CD8-positive, alpha-beta memory T cell (primary cell): Measurements from ENCODE around the gene KCNJ6. TPM values are rescaled to one million over a fixed set of nuclear protein-coding genes. Genes with fewer than 3 reads are reported as not detected.
"Not testable (repeated sequence)": the region's sequence is repeated elsewhere in the genome, so short reads cannot be mapped to it uniquely, and the experiment has no call there.

Experiments used
- CTCF ChIA-PET: fragments of 350-600 bp; sonication (Branson Sonifier 250); formaldehyde crosslinking; loops from one replicate; lab custom pipeline; 2021; ENCODE audit warnings: antibody characterized with exemption; lab: Charles Lee
- POLR2A ChIA-PET: fragments of 350-600 bp; sonication (Branson Sonifier 250); formaldehyde crosslinking; loops from one replicate; lab custom pipeline; 2021; ENCODE audit warnings: antibody characterized with exemption; lab: Charles Lee
- DNase-seq, 5 donors: peaks; one replicate each; pipeline versions ENCODE4 v3.0.0 to v3.0.0-alpha.2; 2020 to 2022; ENCODE audit warnings: mixed read lengths in 1 of 5
- H3K27ac ChIP-seq: one replicate; pipeline ENCODE4 v1.7.0; 2013; ENCODE audit warnings: low read depth, mild to moderate bottlenecking, low read length, moderate library complexity
- H3K27me3 ChIP-seq: 2 replicates; pipeline ENCODE4 v1.7.0; 2013; ENCODE audit warnings: low read length, mild to moderate bottlenecking; ENCODE audit not compliant: insufficient read depth, poor library complexity, severe bottlenecking
- H3K36me3 ChIP-seq: 2 replicates; pipeline ENCODE4 v1.7.0; 2013; ENCODE audit warnings: mild to moderate bottlenecking, low read length, moderate library complexity; ENCODE audit not compliant: insufficient read depth
- H3K4me1 ChIP-seq: 2 replicates; pipeline ENCODE4 v1.7.0; 2013; ENCODE audit warnings: mild to moderate bottlenecking, low read length, moderate library complexity; ENCODE audit not compliant: insufficient read depth
- H3K4me3 ChIP-seq: 2 replicates; pipeline ENCODE4 v1.7.0; 2013; ENCODE audit warnings: mild to moderate bottlenecking, low read length
- H3K9me3 ChIP-seq: 2 replicates; pipeline ENCODE4 v1.7.0; 2013; ENCODE audit warnings: mild to moderate bottlenecking, low read length
- H3K27ac Mint-ChIP-seq, 8 donors: one replicate each; pipeline ENCODE4 v1.8.0; 2020 to 2021; ENCODE audit warnings: mixed read lengths in 8 of 8, mild to moderate bottlenecking in 6 of 8, inconsistent platforms in 3 of 8, moderate library complexity in 3 of 8
- H3K27me3 Mint-ChIP-seq, 2 donors: one replicate each; pipeline ENCODE4 v1.8.0; 2020 to 2021; ENCODE audit warnings: mixed read lengths in 2 of 2, mild to moderate bottlenecking in 1 of 2, moderate library complexity in 1 of 2
- H3K36me3 Mint-ChIP-seq, 3 donors: one replicate each; pipeline ENCODE4 v1.8.0; 2020 to 2021; ENCODE audit warnings: mixed read lengths in 3 of 3, inconsistent platforms in 1 of 3, mild to moderate bottlenecking in 1 of 3
- H3K4me1 Mint-ChIP-seq, 3 donors: one replicate each; pipeline ENCODE4 v1.8.0; 2020 to 2021; ENCODE audit warnings: mixed read lengths in 3 of 3, inconsistent platforms in 1 of 3, mild to moderate bottlenecking in 1 of 3
- H3K4me3 Mint-ChIP-seq, 7 donors: one replicate each; pipeline ENCODE4 v1.8.0; 2020 to 2021; ENCODE audit warnings: mixed read lengths in 7 of 7, mild to moderate bottlenecking in 6 of 7, moderate library complexity in 4 of 7, inconsistent platforms in 2 of 7
- H3K9me3 Mint-ChIP-seq, 5 donors: one replicate each; pipeline ENCODE4 v1.8.0; 2020 to 2022; ENCODE audit warnings: mixed read lengths in 5 of 5, mild to moderate bottlenecking in 3 of 5, moderate library complexity in 2 of 5, inconsistent platforms in 1 of 5
- polyA plus RNA-seq: library from polyadenylated mRNA; unstranded; fragments of 300-500 nt; fragmentation: Illumina TruSeq; gene quantifications from one replicate; pipeline ENCODE4 v1.2.3, GENCODE V29; 2021
- total RNA-seq, 2 experiments: library from RNA; stranded (reverse); gene quantifications; one replicate each; pipeline ENCODE4 v1.2.3, GENCODE V29; 2021

The KCNJ6 gene
- total and polyA plus RNA-seq, 3 experiments from 2014 or later: not detected

GRCh38 chr21:37717534-37717933 lies 198.7 kb downstream of the KCNJ6 start:
- no peak overlapping the region for H3K27ac ChIP-seq
- Mint-ChIP-seq H3K4me1 (no peaks in the 10 kb centered on the region), H3K9me3 (peaks cover 0 to 2% (median 0%) of the 10 kb centered on the region in 5 donors), H3K4me3 (no peak overlapping the region), H3K27me3 (peaks cover 24 to 44% of the 10 kb centered on the region in 2 donors), H3K36me3 (peaks cover 0 to 4% (median 0%) of the 10 kb centered on the region in 3 donors), H3K27ac (no peak overlapping the region)
- no peak overlapping the region for H3K4me3 ChIP-seq
- no peaks in the 10 kb centered on the region for H3K36me3 ChIP-seq
- DNase-seq: no peak
- peaks cover 5% of the 10 kb centered on the region for H3K27me3 ChIP-seq
- ChIA-PET CTCF (no interaction called here), POLR2A (no interaction called here)
- H3K4me1 ChIP-seq: no peaks in the 10 kb centered on the region
- H3K9me3 ChIP-seq: no peaks in the 10 kb centered on the region

- H3K9me3 Mint-ChIP-seq, POLR2A ChIA-PET, DNase-seq, H3K4me3 ChIP-seq, H3K27me3 ChIP-seq, H3K27ac Mint-ChIP-seq, H3K4me3 Mint-ChIP-seq, H3K36me3 Mint-ChIP-seq, H3K4me1 ChIP-seq, CTCF ChIA-PET, H3K4me1 Mint-ChIP-seq, H3K36me3 ChIP-seq, H3K27ac ChIP-seq, H3K9me3 ChIP-seq: not testable (repeated sequence)
- H3K27me3 Mint-ChIP-seq: peaks cover 12 to 46% of the 10 kb centered on the region in 2 donors
Observed at GRCh38 chr21:37712569-37712934, 203.7 kb downstream of the KCNJ6 start.

- no peak overlapping the region for H3K27ac ChIP-seq
- no peaks in the 10 kb centered on the region for H3K4me1 ChIP-seq
- no peaks in the 10 kb centered on the region for H3K36me3 ChIP-seq
- Mint-ChIP-seq H3K36me3 (no peaks in the 10 kb centered on the region), H3K4me3 (no peak overlapping the region), H3K4me1 (no peaks in the 10 kb centered on the region), H3K27ac (no peak overlapping the region), H3K27me3 (peaks cover 8 to 41% of the 10 kb centered on the region in 2 donors), H3K9me3 (peaks cover 0 to 1% (median 0%) of the 10 kb centered on the region in 5 donors)
- H3K27me3 ChIP-seq: no peaks in the 10 kb centered on the region
- POLR2A ChIA-PET: no interaction called here
- no peak for DNase-seq
- no peaks in the 10 kb centered on the region for H3K9me3 ChIP-seq
- no peak overlapping the region for H3K4me3 ChIP-seq
- CTCF ChIA-PET: interaction anchor here (0.7 to 1.1 kb wide), 2 partner anchors 10 to 787 kb away, joined by 3 to 4 read pairs; no protein-coding TSS in a partner anchor
Observed at GRCh38 chr21:37711836-37712568, 204.3 kb downstream of the KCNJ6 start.

- Histone ChIP-seq H3K4me3 (no peak overlapping the region), H3K4me1 (no peaks in the 10 kb centered on the region), H3K9me3 (no peaks in the 10 kb centered on the region), H3K27me3 (no peaks in the 10 kb centered on the region), H3K27ac (no peak overlapping the region), H3K36me3 (no peaks in the 10 kb centered on the region)
- Mint-ChIP-seq H3K36me3 (no peaks in the 10 kb centered on the region), H3K27me3 (peaks cover 8 to 34% of the 10 kb centered on the region in 2 donors), H3K4me1 (no peaks in the 10 kb centered on the region), H3K27ac (no peak overlapping the region), H3K4me3 (no peak overlapping the region), H3K9me3 (no peaks in the 10 kb centered on the region)
- DNase-seq: no peak
- CTCF ChIA-PET: interaction anchor here (0.7 to 1.1 kb wide), 2 partner anchors 11 to 787 kb away, joined by 3 to 4 read pairs; no protein-coding TSS in a partner anchor
- POLR2A ChIA-PET: no interaction called here
Observed at GRCh38 chr21:37711286-37711829, 204.9 kb downstream of the KCNJ6 start.

GRCh38 chr21:37710546-37711285 lies 205.5 kb downstream of the KCNJ6 start:
- no peaks in the 10 kb centered on the region for H3K36me3 ChIP-seq
- Mint-ChIP-seq H3K4me1 (no peaks in the 10 kb centered on the region), H3K27me3 (peaks cover 8 to 32% of the 10 kb centered on the region in 2 donors), H3K36me3 (no peaks in the 10 kb centered on the region), H3K27ac (no peak overlapping the region), H3K9me3 (no peaks in the 10 kb centered on the region), H3K4me3 (no peak overlapping the region)
- POLR2A ChIA-PET: no interaction called here
- CTCF ChIA-PET: interaction anchor here (1.1 kb wide), 1 partner anchor 12 kb away, joined by 4 read pairs; no protein-coding TSS in a partner anchor
- no peaks in the 10 kb centered on the region for H3K9me3 ChIP-seq
- no peak overlapping the region for H3K27ac ChIP-seq
- no peaks in the 10 kb centered on the region for H3K4me1 ChIP-seq
- H3K4me3 ChIP-seq: no peak overlapping the region
- DNase-seq: no peak
- H3K27me3 ChIP-seq: no peaks in the 10 kb centered on the region

- Mint-ChIP-seq H3K36me3 (no peaks in the 10 kb centered on the region), H3K9me3 (peaks cover 0 to 2% (median 0%) of the 10 kb centered on the region in 5 donors)
- POLR2A ChIA-PET: no interaction called here
Observed at GRCh38 chr21:37704751-37705150, 211.5 kb downstream of the KCNJ6 start.

GRCh38 chr21:37702241-37702640 lies 214.0 kb downstream of the KCNJ6 start:
- no peak overlapping the region for H3K4me3 Mint-ChIP-seq
- ChIA-PET POLR2A (no interaction called here), CTCF (no interaction called here)
- Histone ChIP-seq H3K36me3 (no peaks in the 10 kb centered on the region), H3K4me3 (no peak overlapping the region), H3K27me3 (no peaks in the 10 kb centered on the region), H3K9me3 (no peaks in the 10 kb centered on the region), H3K4me1 (no peaks in the 10 kb centered on the region), H3K27ac (no peak overlapping the region)
- no peaks in the 10 kb centered on the region for H3K4me1 Mint-ChIP-seq
- peaks cover 4 to 10% of the 10 kb centered on the region in 2 donors for H3K27me3 Mint-ChIP-seq
- peaks cover 0 to 2% (median 0%) of the 10 kb centered on the region in 5 donors for H3K9me3 Mint-ChIP-seq
- H3K36me3 Mint-ChIP-seq: no peaks in the 10 kb centered on the region
- no peak for DNase-seq
- no peak overlapping the region for H3K27ac Mint-ChIP-seq

More at GRCh38 chr21:37704751-37705150, 211.5 kb downstream of the KCNJ6 start:
- Mint-ChIP-seq H3K4me3 (no peak overlapping the region), H3K27me3 (peaks cover 3 to 11% of the 10 kb centered on the region in 2 donors), H3K27ac (no peak overlapping the region), H3K4me1 (no peaks in the 10 kb centered on the region)
- Histone ChIP-seq H3K36me3 (no peaks in the 10 kb centered on the region), H3K4me3 (no peak overlapping the region), H3K27ac (no peak overlapping the region), H3K4me1 (no peaks in the 10 kb centered on the region), H3K27me3 (no peaks in the 10 kb centered on the region), H3K9me3 (no peaks in the 10 kb centered on the region)
- no peak for DNase-seq
- CTCF ChIA-PET: no interaction called here
